HEK293 (cell line): ENCODE measurements around the gene CEP55.

Source experiments
- CTCF ChIA-PET: fragments of 350-600 bp; formaldehyde crosslinking; extraction: SDS; loops from one replicate; lab custom pipeline; 2021; ENCODE audit warnings: antibody characterized with exemption; lab: Yijun Ruan, JAX
- POLR2A ChIA-PET: fragments of 300-600 bp; formaldehyde crosslinking; extraction: SDS; loops from one replicate; lab custom pipeline; 2020; ENCODE audit warnings: antibody characterized with exemption, inconsistent platforms; lab: Yijun Ruan, JAX
- H3K27ac ChIP-seq: fragments of 200-500 bp; sonication (Bioruptor generic); 2 replicates; pipeline ENCODE4 v1.5.1; 2014; ENCODE audit warnings: low read depth, low read length, control low read depth, inconsistent platforms; ENCODE audit errors: extremely low read depth
- H3K36me3 ChIP-seq, 2 experiments: fragments of 200-500 bp in 1 of 2; sonication (Bioruptor generic) in 1 of 2; 1 replicate in 1 of 2; 2 replicates in 1 of 2; pipeline ENCODE4 v1.5.1; 2014 to 2017; ENCODE audit warnings: inconsistent platforms in 2 of 2, low read length in 2 of 2; ENCODE audit not compliant: control insufficient read depth in 2 of 2, insufficient read depth in 1 of 2
- H3K4me1 ChIP-seq: fragments of 200-500 bp; sonication (Bioruptor generic); 2 replicates; pipeline ENCODE4 v1.5.1; 2014; ENCODE audit warnings: mild to moderate bottlenecking, low read length, inconsistent platforms; ENCODE audit not compliant: control insufficient read depth, insufficient read depth
- H3K4me3 ChIP-seq: 2 replicates; pipeline ENCODE4 v1.5.1; 2011; ENCODE audit warnings: low read depth, mild to moderate bottlenecking, control low read depth, low read length, moderate library complexity
- H3K9me3 ChIP-seq: fragments of 200-500 bp; sonication (Bioruptor generic); 2 replicates; pipeline ENCODE4 v1.5.1; 2014; ENCODE audit warnings: low read depth, low read length, inconsistent platforms; ENCODE audit not compliant: control insufficient read depth, insufficient read depth
- ATF2 ChIP-seq: fragments of 450-650 bp; formaldehyde crosslinking; IDR thresholded peaks from 2 replicates; pipeline ENCODE4 v1.5.1; 2016; ENCODE audit warnings: missing biosample characterization, missing genetic modification characterization, low read depth
- KLF10 ChIP-seq: fragments of 450-650 bp; IDR thresholded peaks from 2 replicates; pipeline ENCODE4 v1.5.1; 2018; ENCODE audit warnings: missing biosample characterization, mild to moderate bottlenecking, missing genetic modification characterization
- KLF16 ChIP-seq: fragments of 450-650 bp; formaldehyde crosslinking; IDR thresholded peaks from 2 replicates; pipeline ENCODE4 v1.5.1; 2017; ENCODE audit warnings: missing biosample characterization, missing genetic modification characterization
- KLF8 ChIP-seq: fragments of 450-650 bp; formaldehyde crosslinking; IDR thresholded peaks from 2 replicates; pipeline ENCODE4 v1.5.1; 2016; ENCODE audit warnings: missing biosample characterization, missing genetic modification characterization
- SP7 ChIP-seq: fragments of 450-650 bp; formaldehyde crosslinking; IDR thresholded peaks from 2 replicates; pipeline ENCODE4 v1.5.1; 2016; ENCODE audit warnings: missing biosample characterization, missing genetic modification characterization
- TRIM28 ChIP-seq: IDR thresholded peaks from 2 replicates; pipeline ENCODE4 v1.6.1; 2011; ENCODE audit warnings: low read length, control low read depth, borderline replicate concordance
- ZBTB26 ChIP-seq: fragments of 450-650 bp; formaldehyde crosslinking; optimal IDR thresholded peaks from 2 replicates; pipeline ENCODE3; 2016; ENCODE audit warnings: missing biosample characterization, mild to moderate bottlenecking, missing genetic modification characterization
- ZBTB8A ChIP-seq: fragments of 450-650 bp; formaldehyde crosslinking; IDR thresholded peaks from 2 replicates; pipeline ENCODE4 v1.5.1; 2016; ENCODE audit warnings: missing biosample characterization, missing genetic modification characterization
- ZEB2 ChIP-seq: fragments of 450-650 bp; formaldehyde crosslinking; IDR thresholded peaks from 2 replicates; pipeline ENCODE4 v1.5.1; 2016; ENCODE audit warnings: missing biosample characterization, missing genetic modification characterization
- ZNF10 ChIP-seq: fragments of 450-650 bp; formaldehyde crosslinking; IDR thresholded peaks from 2 replicates; pipeline ENCODE4 v1.5.1; 2017; ENCODE audit warnings: missing biosample characterization, missing genetic modification characterization
- ZNF2 ChIP-seq: fragments of 450-650 bp; formaldehyde crosslinking; IDR thresholded peaks from 2 replicates; pipeline ENCODE4 v1.5.1; 2016; ENCODE audit warnings: missing biosample characterization, missing genetic modification characterization
- ZNF335 ChIP-seq: fragments of 450-650 bp; formaldehyde crosslinking; conservative IDR thresholded peaks from 2 replicates; pipeline ENCODE4 v1.5.1; 2016; ENCODE audit warnings: missing biosample characterization, missing genetic modification characterization
- ZNF416 ChIP-seq: fragments of 450-650 bp; formaldehyde crosslinking; IDR thresholded peaks from 2 replicates; pipeline ENCODE4 v1.5.1; 2016; ENCODE audit warnings: missing biosample characterization, missing genetic modification characterization
- ZNF423 ChIP-seq: fragments of 450-650 bp; formaldehyde crosslinking; IDR thresholded peaks from 2 replicates; pipeline ENCODE4 v1.5.1; 2016; ENCODE audit warnings: missing biosample characterization, missing genetic modification characterization
- ZNF433 ChIP-seq: fragments of 450-650 bp; formaldehyde crosslinking; IDR thresholded peaks from 2 replicates; pipeline ENCODE4 v1.5.1; 2016; ENCODE audit warnings: missing biosample characterization, missing genetic modification characterization, low read depth
- ZNF600 ChIP-seq: fragments of 450-650 bp; formaldehyde crosslinking; IDR thresholded peaks from 2 replicates; pipeline ENCODE4 v1.5.1; 2016; ENCODE audit warnings: missing biosample characterization, missing genetic modification characterization
- ZNF621 ChIP-seq: fragments of 450-650 bp; formaldehyde crosslinking; IDR thresholded peaks from 2 replicates; pipeline ENCODE4 v1.5.1; 2017; ENCODE audit warnings: missing biosample characterization, missing genetic modification characterization
- ZNF76 ChIP-seq: fragments of 450-650 bp; formaldehyde crosslinking; IDR thresholded peaks from 2 replicates; pipeline ENCODE4; 2016; ENCODE audit warnings: low read depth, missing biosample characterization, missing genetic modification characterization, borderline replicate concordance
- ZSCAN23 ChIP-seq: fragments of 450-650 bp; formaldehyde crosslinking; IDR thresholded peaks from 2 replicates; pipeline ENCODE4 v1.5.1; 2016; ENCODE audit warnings: missing biosample characterization, missing genetic modification characterization
- TF ChIP-seq, protein P1 (sequence below): fragments of 450-650 bp; formaldehyde crosslinking; IDR thresholded peaks from 2 replicates; pipeline ENCODE4 v1.5.1; 2016; ENCODE audit warnings: missing biosample characterization, missing genetic modification characterization
- TF ChIP-seq, protein P2 (sequence below): fragments of 450-650 bp; formaldehyde crosslinking; IDR thresholded peaks from 2 replicates; pipeline ENCODE4 v1.5.1; 2016; ENCODE audit warnings: missing biosample characterization, missing genetic modification characterization
- TF ChIP-seq, protein P3 (sequence below): fragments of 450-650 bp; formaldehyde crosslinking; IDR thresholded peaks from 2 replicates; pipeline ENCODE4 v1.5.1; 2016; ENCODE audit warnings: missing biosample characterization, missing genetic modification characterization
- TF ChIP-seq, protein P4 (sequence below): fragments of 450-650 bp; formaldehyde crosslinking; IDR thresholded peaks from 2 replicates; pipeline ENCODE4 v1.5.1; 2016; ENCODE audit warnings: missing biosample characterization, missing genetic modification characterization

CEP55 gene

DNA sequence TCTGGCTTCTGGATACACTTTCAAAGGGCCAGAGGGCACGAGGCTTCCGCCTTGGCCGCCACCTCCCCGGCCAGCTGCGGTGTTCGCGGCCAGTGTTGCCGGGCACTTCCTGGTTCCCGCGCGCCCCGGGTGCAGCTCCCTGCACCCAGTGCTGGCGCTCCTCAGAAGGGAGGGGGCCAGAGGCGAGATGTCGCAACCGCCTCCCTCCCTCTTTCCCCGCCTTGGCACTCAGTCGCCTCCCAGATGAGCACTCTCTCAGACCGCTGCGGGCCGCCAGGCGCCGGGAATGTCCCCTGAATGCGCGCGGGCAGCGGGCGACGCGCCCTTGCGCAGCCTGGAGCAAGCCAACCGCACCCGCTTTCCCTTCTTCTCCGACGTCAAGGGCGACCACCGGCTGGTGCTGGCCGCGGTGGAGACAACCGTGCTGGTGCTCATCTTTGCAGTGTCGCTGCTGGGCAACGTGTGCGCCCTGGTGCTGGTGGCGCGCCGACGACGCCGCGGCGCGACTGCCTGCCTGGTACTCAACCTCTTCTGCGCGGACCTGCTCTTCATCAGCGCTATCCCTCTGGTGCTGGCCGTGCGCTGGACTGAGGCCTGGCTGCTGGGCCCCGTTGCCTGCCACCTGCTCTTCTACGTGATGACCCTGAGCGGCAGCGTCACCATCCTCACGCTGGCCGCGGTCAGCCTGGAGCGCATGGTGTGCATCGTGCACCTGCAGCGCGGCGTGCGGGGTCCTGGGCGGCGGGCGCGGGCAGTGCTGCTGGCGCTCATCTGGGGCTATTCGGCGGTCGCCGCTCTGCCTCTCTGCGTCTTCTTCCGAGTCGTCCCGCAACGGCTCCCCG, 70.2 kb downstream of the CEP55 start, which contains the start of gene FFAR4:
TSS of gene FFAR4 (plus strand) at position 231 of the 842 bp plus-strand sequence. CDS start at position 287, 56 bp downstream.
- Histone ChIP-seq H3K4me3 (peak within 1 kb of the TSS; percentile 14; the same call in 1 of the 2 replicates), H3K4me1 (no peaks in the 10 kb centered on the region), H3K9me3 (no peaks in the 10 kb centered on the region), H3K36me3 (no peaks in the 10 kb centered on the region), H3K27ac (no peak within 1 kb of the TSS)
- CTCF ChIA-PET, result interaction anchor here (3.7 kb wide), 1 partner anchor 12 kb away, joined by 21 read pairs; no protein-coding TSS in a partner anchor
- POLR2A ChIA-PET, result no interaction called here
- TF ChIP-seq ZNF433 (tag by site-specific recombination) (no peak), SP7 (tag by site-specific recombination) (peak; percentile 52; the same call in 1 of the 2 replicates), ZBTB8A (tag by site-specific recombination) (peak; percentile 65), ZNF10 (tag by site-specific recombination) (peak; percentile 22; the same call in 1 of the 2 replicates), ZNF416 (tag by site-specific recombination) (no peak), KLF10 (tag by site-specific recombination) (no peak), KLF16 (tag by site-specific recombination) (peak; percentile 37; the same call in 1 of the 2 replicates), ZBTB26 (tag by site-specific recombination) (peak; percentile 96), ZNF76 (tag by site-specific recombination) (peak; percentile 72; the same call in 1 of the 2 replicates), KLF8 (no peak), ZEB2 (tag by site-specific recombination) (peak; percentile 40; the same call in 1 of the 2 replicates), ZNF2 (tag by site-specific recombination) (peak; percentile 80; the same call in 1 of the 2 replicates), ZNF335 (tag by site-specific recombination) (peak; percentile 64), ZNF621 (tag by site-specific recombination) (no peak), ATF2 (tag by site-specific recombination) (no peak), ZNF423 (tag by site-specific recombination) (peak; percentile 67), ZSCAN23 (tag by site-specific recombination) (no peak), TRIM28 (no peak), ZNF600 (tag by site-specific recombination) (peak; percentile 64; the same call in 1 of the 2 replicates)
- TF ChIP-seq, protein P1, sequence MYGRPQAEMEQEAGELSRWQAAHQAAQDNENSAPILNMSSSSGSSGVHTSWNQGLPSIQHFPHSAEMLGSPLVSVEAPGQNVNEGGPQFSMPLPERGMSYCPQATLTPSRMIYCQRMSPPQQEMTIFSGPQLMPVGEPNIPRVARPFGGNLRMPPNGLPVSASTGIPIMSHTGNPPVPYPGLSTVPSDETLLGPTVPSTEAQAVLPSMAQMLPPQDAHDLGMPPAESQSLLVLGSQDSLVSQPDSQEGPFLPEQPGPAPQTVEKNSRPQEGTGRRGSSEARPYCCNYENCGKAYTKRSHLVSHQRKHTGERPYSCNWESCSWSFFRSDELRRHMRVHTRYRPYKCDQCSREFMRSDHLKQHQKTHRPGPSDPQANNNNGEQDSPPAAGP (tag by site-specific recombination), result peak; percentile 90
- TF ChIP-seq, protein P2, sequence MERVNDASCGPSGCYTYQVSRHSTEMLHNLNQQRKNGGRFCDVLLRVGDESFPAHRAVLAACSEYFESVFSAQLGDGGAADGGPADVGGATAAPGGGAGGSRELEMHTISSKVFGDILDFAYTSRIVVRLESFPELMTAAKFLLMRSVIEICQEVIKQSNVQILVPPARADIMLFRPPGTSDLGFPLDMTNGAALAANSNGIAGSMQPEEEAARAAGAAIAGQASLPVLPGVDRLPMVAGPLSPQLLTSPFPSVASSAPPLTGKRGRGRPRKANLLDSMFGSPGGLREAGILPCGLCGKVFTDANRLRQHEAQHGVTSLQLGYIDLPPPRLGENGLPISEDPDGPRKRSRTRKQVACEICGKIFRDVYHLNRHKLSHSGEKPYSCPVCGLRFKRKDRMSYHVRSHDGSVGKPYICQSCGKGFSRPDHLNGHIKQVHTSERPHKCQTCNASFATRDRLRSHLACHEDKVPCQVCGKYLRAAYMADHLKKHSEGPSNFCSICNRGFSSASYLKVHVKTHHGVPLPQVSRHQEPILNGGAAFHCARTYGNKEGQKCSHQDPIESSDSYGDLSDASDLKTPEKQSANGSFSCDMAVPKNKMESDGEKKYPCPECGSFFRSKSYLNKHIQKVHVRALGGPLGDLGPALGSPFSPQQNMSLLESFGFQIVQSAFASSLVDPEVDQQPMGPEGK (tag by site-specific recombination), result peak; percentile 35; the same call in 1 of the 2 replicates
- TF ChIP-seq, protein P3, sequence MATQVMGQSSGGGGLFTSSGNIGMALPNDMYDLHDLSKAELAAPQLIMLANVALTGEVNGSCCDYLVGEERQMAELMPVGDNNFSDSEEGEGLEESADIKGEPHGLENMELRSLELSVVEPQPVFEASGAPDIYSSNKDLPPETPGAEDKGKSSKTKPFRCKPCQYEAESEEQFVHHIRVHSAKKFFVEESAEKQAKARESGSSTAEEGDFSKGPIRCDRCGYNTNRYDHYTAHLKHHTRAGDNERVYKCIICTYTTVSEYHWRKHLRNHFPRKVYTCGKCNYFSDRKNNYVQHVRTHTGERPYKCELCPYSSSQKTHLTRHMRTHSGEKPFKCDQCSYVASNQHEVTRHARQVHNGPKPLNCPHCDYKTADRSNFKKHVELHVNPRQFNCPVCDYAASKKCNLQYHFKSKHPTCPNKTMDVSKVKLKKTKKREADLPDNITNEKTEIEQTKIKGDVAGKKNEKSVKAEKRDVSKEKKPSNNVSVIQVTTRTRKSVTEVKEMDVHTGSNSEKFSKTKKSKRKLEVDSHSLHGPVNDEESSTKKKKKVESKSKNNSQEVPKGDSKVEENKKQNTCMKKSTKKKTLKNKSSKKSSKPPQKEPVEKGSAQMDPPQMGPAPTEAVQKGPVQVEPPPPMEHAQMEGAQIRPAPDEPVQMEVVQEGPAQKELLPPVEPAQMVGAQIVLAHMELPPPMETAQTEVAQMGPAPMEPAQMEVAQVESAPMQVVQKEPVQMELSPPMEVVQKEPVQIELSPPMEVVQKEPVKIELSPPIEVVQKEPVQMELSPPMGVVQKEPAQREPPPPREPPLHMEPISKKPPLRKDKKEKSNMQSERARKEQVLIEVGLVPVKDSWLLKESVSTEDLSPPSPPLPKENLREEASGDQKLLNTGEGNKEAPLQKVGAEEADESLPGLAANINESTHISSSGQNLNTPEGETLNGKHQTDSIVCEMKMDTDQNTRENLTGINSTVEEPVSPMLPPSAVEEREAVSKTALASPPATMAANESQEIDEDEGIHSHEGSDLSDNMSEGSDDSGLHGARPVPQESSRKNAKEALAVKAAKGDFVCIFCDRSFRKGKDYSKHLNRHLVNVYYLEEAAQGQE (tag by site-specific recombination), result 0 out of 2 replicates have a peak, but pooled peaks have one; percentile 27
- TF ChIP-seq, protein P4, sequence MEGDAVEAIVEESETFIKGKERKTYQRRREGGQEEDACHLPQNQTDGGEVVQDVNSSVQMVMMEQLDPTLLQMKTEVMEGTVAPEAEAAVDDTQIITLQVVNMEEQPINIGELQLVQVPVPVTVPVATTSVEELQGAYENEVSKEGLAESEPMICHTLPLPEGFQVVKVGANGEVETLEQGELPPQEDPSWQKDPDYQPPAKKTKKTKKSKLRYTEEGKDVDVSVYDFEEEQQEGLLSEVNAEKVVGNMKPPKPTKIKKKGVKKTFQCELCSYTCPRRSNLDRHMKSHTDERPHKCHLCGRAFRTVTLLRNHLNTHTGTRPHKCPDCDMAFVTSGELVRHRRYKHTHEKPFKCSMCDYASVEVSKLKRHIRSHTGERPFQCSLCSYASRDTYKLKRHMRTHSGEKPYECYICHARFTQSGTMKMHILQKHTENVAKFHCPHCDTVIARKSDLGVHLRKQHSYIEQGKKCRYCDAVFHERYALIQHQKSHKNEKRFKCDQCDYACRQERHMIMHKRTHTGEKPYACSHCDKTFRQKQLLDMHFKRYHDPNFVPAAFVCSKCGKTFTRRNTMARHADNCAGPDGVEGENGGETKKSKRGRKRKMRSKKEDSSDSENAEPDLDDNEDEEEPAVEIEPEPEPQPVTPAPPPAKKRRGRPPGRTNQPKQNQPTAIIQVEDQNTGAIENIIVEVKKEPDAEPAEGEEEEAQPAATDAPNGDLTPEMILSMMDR, result 0 out of 2 replicates have a peak, but pooled peaks have one; percentile 5
